Measurements from ENCODE around the gene SMAD6. TPM values are rescaled to one million over a fixed set of nuclear protein-coding genes. Genes with fewer than 3 reads are reported as not detected.
A peak's percentile ranks its signal among the peaks of the same experiment; 100 is the strongest.

Gene SMAD6
- total and polyA plus RNA-seq, 2 experiments from 2014 or later: 26.6 to 35.4 TPM

DNA sequence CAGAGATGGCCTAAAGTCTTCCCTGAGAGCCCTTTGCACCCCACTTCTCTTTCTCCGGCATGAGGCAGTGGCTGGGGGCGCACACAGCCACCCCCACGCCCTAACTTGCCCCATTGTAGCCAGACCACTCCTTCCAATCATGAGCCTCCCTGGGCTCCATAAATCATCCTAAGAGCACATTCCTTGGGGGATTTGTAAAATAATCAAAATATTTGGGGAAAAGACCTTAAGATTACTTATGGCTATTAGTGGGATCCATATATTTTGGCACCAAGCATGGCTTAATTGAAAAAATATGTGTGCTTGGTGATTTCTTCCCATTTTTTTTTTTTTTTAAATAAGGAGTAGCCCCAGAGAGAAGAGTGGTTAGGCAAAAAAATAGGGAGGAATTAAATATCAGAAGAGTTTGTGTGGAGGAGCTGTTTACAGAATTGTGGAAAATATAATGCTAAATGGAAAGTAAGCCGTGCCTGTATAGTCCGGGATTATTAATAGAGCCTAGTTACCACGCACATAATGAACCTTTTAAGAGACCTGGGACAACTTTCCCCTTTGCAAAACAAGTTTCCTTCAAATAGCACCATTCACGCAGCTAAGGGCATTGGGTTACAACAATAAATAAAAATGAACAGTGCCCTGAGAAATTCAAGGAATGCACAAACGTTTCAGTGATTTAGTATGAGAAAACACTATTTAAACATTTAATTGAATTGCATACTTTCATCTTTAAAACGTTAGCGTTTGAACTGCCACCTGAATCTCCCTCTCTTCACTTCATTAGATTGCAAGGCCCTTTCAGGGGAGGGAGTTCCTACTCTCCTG, 46.1 kb downstream of the SMAD6 start:
- no peak for DNase-seq (ENCODE audit: low spot score)
- H3K79me2 ChIP-seq: peaks cover 99% of the 10 kb centered on the region
- H3K27ac ChIP-seq: peak overlapping the region; percentile 59
- WGBS (ENCODE audit: low lambda C conversion rate, missing lambda C conversion rate): 38% methylated on average over 10 of the region's 10 CpGs
- H3K9me3 ChIP-seq (ENCODE audit: low read depth): no peaks in the 10 kb centered on the region
- H3K36me3 ChIP-seq (replicated peaks; ENCODE audit: insufficient read depth, low read depth): no peaks in the 10 kb centered on the region
- H3K27me3 ChIP-seq: no peaks in the 10 kb centered on the region
- TF ChIP-seq EZH2 (IDR thresholded peaks at IDR 0.05; ENCODE audit: borderline replicate concordance) (no peak), EZH2phosphoT487 (IDR thresholded peaks at IDR 0.05; ENCODE audit: low read depth, severe bottlenecking, unreplicated experiment) (no peak)
- TF ChIP-seq, protein P1, sequence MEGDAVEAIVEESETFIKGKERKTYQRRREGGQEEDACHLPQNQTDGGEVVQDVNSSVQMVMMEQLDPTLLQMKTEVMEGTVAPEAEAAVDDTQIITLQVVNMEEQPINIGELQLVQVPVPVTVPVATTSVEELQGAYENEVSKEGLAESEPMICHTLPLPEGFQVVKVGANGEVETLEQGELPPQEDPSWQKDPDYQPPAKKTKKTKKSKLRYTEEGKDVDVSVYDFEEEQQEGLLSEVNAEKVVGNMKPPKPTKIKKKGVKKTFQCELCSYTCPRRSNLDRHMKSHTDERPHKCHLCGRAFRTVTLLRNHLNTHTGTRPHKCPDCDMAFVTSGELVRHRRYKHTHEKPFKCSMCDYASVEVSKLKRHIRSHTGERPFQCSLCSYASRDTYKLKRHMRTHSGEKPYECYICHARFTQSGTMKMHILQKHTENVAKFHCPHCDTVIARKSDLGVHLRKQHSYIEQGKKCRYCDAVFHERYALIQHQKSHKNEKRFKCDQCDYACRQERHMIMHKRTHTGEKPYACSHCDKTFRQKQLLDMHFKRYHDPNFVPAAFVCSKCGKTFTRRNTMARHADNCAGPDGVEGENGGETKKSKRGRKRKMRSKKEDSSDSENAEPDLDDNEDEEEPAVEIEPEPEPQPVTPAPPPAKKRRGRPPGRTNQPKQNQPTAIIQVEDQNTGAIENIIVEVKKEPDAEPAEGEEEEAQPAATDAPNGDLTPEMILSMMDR (IDR thresholded peaks at IDR 0.05; ENCODE audit: poor library complexity): no peak
- peak overlapping the region; percentile 11 for H3K4me2 ChIP-seq
- H3K4me1 ChIP-seq (ENCODE audit: insufficient read depth): peaks cover 59% of the 10 kb centered on the region
- H3K4me3 ChIP-seq: no peak overlapping the region
- H3K9me2 ChIP-seq (replicated peaks; ENCODE audit: insufficient read depth): no peaks in the 10 kb centered on the region
- no peak overlapping the region for H2AFZ ChIP-seq
- H4K20me1 ChIP-seq (ENCODE audit: insufficient read depth, poor library complexity, severe bottlenecking): peaks cover 59% of the 10 kb centered on the region

DNA sequence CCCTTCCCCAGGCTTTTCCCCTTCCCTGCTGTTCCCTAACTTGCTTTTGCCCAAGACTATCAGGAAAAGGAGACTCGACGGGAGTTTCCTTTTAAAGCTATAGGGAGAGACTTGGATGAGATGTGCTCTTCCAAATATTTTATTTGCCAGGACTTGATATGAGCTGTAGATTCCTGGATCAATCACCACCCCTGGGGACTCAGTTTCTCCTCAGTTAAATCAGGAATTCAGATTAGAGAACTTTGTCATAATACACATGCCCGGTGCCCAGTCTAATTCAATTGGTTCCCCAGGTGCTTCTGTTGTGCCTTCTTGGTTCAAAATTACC, 46.6 kb downstream of the SMAD6 start:
- H4K20me1 ChIP-seq (ENCODE audit: insufficient read depth, poor library complexity, severe bottlenecking): peaks cover 53% of the 10 kb centered on the region
- no peaks in the 10 kb centered on the region for H3K9me3 ChIP-seq (ENCODE audit: low read depth)
- TF ChIP-seq, protein P1 (IDR thresholded peaks at IDR 0.05; ENCODE audit: poor library complexity): no peak
- no peak for TF ChIP-seq EZH2 (IDR thresholded peaks at IDR 0.05; ENCODE audit: borderline replicate concordance)
- H3K79me2 ChIP-seq: peaks cover 99% of the 10 kb centered on the region
- no peak overlapping the region for H3K4me3 ChIP-seq
- no peaks in the 10 kb centered on the region for H3K27me3 ChIP-seq
- H3K4me1 ChIP-seq (ENCODE audit: insufficient read depth): peaks cover 59% of the 10 kb centered on the region
- no peaks in the 10 kb centered on the region for H3K9me2 ChIP-seq (replicated peaks; ENCODE audit: insufficient read depth)
- DNase-seq (ENCODE audit: low spot score): no peak
- peak overlapping the region; percentile 11 for H3K4me2 ChIP-seq
- no peak overlapping the region for H2AFZ ChIP-seq
- 45% methylated on average over 3 of the region's 3 CpGs for WGBS (ENCODE audit: low lambda C conversion rate, missing lambda C conversion rate)
- peak overlapping the region; percentile 59 for H3K27ac ChIP-seq
- H3K36me3 ChIP-seq (replicated peaks; ENCODE audit: insufficient read depth, low read depth): no peaks in the 10 kb centered on the region

DNA sequence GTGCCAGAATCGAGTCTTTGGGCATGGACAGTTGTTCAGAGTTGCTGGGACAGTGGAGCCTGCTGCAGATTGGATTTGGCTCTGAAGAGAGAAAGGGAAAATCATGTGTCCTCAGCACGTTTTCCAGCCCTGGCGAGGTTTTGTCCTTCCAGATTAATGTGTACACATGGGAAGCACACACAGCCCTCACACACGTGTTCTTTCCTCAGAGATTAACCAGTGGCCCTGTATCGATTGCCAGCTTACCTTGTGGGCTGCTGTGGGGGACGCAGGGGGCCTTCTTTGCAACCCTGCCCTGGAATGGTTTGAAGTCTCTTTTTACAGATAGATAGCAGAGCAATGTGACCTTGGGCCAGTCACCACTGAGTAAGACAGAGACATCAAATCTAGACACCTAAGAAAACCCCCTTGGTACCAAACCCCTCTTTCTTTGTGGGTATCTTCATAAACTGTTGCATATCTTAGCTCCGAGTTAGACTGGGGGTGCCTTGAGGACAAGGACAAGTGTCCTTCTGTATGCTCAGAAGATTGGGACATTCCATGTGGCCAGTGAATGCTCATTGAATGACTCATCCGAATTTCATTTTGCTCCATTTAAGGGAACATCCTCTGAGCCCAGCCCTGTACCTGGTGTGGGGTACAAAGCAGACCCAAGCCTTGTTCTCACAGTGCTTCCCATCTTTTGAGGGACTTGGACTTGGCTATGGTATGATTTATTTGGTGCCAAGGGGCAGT, 48.0 kb downstream of the SMAD6 start:
- 84% methylated on average over 8 of the region's 8 CpGs for WGBS (ENCODE audit: low lambda C conversion rate, missing lambda C conversion rate)
- Histone ChIP-seq H3K4me2 (no peak overlapping the region), H3K27ac (no peak overlapping the region), H3K4me1 (ENCODE audit: insufficient read depth) (peaks cover 48% of the 10 kb centered on the region), H3K36me3 (replicated peaks; ENCODE audit: insufficient read depth, low read depth) (no peaks in the 10 kb centered on the region), H3K9me2 (replicated peaks; ENCODE audit: insufficient read depth) (no peaks in the 10 kb centered on the region), H4K20me1 (ENCODE audit: insufficient read depth, poor library complexity, severe bottlenecking) (peaks cover 45% of the 10 kb centered on the region), H2AFZ (no peak overlapping the region), H3K27me3 (no peaks in the 10 kb centered on the region), H3K4me3 (no peak overlapping the region), H3K79me2 (peaks cover 99% of the 10 kb centered on the region), H3K9me3 (ENCODE audit: low read depth) (no peaks in the 10 kb centered on the region)
- no peak for DNase-seq (ENCODE audit: low spot score)
- no peak for TF ChIP-seq EZH2 (IDR thresholded peaks at IDR 0.05; ENCODE audit: borderline replicate concordance)

DNA sequence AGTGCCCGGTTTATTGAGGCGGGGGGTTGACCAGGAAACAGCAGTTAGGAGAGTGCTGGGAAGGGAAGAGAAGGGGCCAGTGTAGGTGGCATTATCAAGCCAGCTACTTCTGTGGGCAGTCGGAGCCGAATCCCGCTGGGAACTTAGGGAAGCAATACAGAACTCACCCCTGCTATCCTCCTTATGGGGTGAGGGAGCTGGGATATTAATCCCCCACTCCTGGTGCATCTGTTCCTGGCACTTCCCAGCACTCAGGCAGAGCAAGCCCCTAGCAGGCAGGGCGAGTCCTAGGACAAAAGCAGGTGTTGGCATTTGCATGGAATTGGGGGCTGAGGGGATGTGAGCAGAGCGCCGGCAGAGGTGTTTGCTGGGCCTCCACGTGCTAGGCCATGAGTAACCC, 48.6 kb downstream of the SMAD6 start:
- Histone ChIP-seq H3K36me3 (replicated peaks; ENCODE audit: insufficient read depth, low read depth) (no peaks in the 10 kb centered on the region), H3K4me2 (no peak overlapping the region), H3K4me1 (ENCODE audit: insufficient read depth) (peaks cover 42% of the 10 kb centered on the region), H4K20me1 (ENCODE audit: insufficient read depth, poor library complexity, severe bottlenecking) (peaks cover 45% of the 10 kb centered on the region), H3K79me2 (peaks cover 99% of the 10 kb centered on the region), H3K27me3 (no peaks in the 10 kb centered on the region), H3K9me2 (replicated peaks; ENCODE audit: insufficient read depth) (no peaks in the 10 kb centered on the region), H3K9me3 (ENCODE audit: low read depth) (no peaks in the 10 kb centered on the region), H2AFZ (no peak overlapping the region), H3K27ac (no peak overlapping the region), H3K4me3 (no peak overlapping the region)
- DNase-seq (ENCODE audit: low spot score): no peak
- WGBS (ENCODE audit: low lambda C conversion rate, missing lambda C conversion rate): 89% methylated on average over 9 of the region's 9 CpGs
- TF ChIP-seq EZH2 (IDR thresholded peaks at IDR 0.05; ENCODE audit: borderline replicate concordance) (no peak), EZH2phosphoT487 (IDR thresholded peaks at IDR 0.05; ENCODE audit: low read depth, severe bottlenecking, unreplicated experiment) (no peak)
- TF ChIP-seq, protein P1 (IDR thresholded peaks at IDR 0.05; ENCODE audit: poor library complexity): no peak

Measured in hepatocyte (in vitro differentiated cells).